Stomach (tissue), 4 donors: ENCODE measurements around the gene PKNOX2.

Experiments
- EP300 ChIP-seq: sonication (generic); formaldehyde crosslinking; IDR thresholded peaks from one replicate; pipeline ENCODE4 v1.6.1; 2017; ENCODE audit warnings: antibody characterized with exemption
- TF ChIP-seq, protein P1 (sequence below), 7 experiments: fragments of 450-650 bp in 4 of 7; fragments of 200-600 bp in 3 of 7; sonication (generic) in 3 of 7; IDR thresholded peaks; one replicate each; pipeline ENCODE4 v1.5.1; 2016 to 2019; ENCODE audit warnings: antibody characterized with exemption in 7 of 7, control low read depth in 2 of 7, mild to moderate bottlenecking in 1 of 7

DNA sequence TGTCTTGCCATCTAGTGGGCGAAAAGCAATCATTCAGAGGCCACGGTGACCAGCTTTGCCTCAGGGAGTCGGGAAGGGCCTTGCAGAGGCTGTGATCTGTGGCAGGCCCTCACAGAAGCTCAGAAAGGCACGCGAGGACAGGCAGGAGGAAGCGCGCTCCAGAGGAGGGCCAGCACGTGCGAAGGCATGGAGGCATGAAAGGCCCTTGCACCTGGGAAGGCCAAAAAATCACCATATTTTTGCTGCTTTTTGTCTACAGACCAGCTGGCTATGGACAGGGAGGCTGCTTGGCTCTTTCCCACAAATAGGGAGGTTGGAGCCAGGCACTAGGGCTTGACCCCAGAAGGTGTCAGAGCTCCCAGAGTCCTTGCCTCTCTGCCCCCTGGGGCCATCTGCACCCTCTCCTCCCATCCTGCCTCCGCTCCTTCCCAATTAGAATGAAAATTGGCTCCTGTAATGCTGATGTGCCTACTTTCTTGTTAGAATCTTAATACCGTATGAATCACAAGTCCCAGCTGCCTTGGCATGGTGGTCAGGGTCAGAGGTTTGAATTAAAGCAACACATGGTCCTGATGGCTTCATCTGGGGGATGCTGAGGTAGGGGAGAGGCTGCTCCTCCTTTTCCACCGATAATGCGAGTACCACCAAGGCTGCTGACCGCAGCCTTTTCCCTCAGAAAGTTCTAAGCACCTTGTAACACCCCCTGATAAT lies 262.4 kb downstream of the PKNOX2 start:
- no peak for TF ChIP-seq EP300
- TF ChIP-seq, protein P1, sequence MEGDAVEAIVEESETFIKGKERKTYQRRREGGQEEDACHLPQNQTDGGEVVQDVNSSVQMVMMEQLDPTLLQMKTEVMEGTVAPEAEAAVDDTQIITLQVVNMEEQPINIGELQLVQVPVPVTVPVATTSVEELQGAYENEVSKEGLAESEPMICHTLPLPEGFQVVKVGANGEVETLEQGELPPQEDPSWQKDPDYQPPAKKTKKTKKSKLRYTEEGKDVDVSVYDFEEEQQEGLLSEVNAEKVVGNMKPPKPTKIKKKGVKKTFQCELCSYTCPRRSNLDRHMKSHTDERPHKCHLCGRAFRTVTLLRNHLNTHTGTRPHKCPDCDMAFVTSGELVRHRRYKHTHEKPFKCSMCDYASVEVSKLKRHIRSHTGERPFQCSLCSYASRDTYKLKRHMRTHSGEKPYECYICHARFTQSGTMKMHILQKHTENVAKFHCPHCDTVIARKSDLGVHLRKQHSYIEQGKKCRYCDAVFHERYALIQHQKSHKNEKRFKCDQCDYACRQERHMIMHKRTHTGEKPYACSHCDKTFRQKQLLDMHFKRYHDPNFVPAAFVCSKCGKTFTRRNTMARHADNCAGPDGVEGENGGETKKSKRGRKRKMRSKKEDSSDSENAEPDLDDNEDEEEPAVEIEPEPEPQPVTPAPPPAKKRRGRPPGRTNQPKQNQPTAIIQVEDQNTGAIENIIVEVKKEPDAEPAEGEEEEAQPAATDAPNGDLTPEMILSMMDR (IDR thresholded peaks at IDR 0.05), result no peak
